HG02840 (cell line): Measurements from ENCODE around the gene CRB1.

Source experiments
- ATAC-seq: cut with Tn5 transposase; IDR thresholded peaks from one replicate; pipeline ENCODE4 v1.9.1; 2021; ENCODE audit warnings: mild to moderate bottlenecking, moderate library complexity, moderate number of reproducible peaks; ENCODE audit not compliant: unreplicated experiment, low FRiP score

The CRB1 gene

GRCh38 chr1:197342044-197342565 lies 74.1 kb downstream of the CRB1 start:
- ATAC-seq = no peak

DNA sequence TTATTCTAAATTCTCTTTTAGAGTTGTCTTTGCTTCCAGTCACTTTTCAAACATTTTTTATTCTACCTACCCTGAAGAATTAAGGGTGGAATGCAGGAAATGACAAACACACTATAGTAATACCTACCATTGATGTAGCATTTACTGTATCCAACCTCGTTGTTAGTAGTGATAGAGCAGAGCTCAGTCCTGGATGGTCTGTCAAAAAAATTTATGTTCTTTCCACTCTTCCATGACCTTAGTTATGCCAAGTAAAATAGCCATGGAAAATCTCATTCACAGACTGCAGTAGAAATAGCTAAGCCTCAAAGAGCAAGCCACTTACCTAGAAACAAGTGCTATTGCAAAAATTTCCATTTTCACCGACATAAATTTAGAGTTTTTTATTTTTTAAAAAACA lies 74.6 kb downstream of the CRB1 start:
- no peak for ATAC-seq

DNA sequence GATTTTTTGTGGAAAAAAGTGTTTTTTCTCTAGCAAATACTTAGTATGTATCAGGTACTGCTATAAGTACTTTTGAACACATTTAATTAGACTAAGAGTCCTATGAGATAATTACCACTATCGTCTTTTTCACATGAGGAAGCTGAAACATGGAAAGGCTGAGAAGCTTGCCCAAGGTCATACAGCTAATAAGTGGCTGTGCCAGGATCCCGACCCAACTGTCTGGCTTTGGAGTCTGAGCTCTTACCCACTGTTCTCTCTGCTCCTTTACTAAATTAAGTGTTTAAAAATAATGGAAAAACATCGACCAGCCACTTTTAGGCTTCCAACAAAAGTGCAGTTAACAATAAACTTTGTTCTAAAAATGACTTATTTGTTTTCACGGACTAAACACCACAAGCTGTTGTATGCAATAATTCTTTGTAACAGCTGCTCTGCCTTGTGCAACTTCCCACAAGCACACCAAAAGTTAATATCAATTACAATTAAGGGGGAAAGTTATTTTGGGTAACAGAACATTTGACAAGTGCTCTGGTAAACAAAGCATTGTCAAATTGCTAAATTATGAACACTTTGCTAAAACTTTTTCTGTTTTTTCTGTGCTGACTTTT lies 75.7 kb downstream of the CRB1 start:
- no peak for ATAC-seq

- ATAC-seq = no peak
Measured at GRCh38 chr1:197351821-197352440, 83.9 kb downstream of the CRB1 start.

- ATAC-seq = no peak
Measured at GRCh38 chr1:197355248-197355995, 87.4 kb downstream of the CRB1 start.

DNA sequence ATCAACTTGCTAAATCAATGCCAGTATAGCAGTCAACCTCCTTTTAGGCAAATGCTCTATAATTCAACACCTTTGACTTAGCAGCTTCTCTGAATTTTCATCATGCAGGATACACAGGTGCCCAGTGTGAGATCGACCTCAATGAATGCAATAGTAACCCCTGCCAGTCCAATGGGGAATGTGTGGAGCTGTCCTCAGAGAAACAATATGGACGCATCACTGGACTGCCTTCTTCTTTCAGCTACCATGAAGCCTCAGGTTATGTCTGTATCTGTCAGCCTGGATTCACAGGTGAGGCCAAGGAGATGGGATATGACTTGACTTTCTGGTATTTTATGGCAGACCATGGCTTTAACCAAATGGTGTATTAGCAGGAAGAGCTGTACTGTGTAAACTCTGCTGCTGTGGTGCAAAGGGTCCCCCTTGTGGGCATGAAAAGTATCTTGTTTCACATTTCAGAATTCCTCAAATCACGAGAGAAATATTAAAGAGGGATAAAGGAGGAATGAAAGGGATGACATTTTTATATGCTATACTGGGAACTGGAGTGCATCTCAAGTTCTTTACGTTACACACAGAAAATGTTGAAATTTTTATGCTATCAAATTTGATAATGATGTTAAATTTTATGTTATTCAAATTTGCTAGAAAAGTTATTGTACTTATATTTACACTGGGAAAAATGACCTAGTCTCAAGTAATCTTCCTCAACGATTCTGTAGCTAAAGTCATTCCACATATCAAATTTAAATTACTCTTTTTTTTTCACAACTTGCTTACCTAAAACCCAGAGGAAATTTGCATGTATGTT lies 88.9 kb downstream of the CRB1 start:
- ATAC-seq = no peak

- ATAC-seq = no peak
Measured at GRCh38 chr1:197358959-197359358, 90.9 kb downstream of the CRB1 start.

- ATAC-seq = no peak
Measured at GRCh38 chr1:197360068-197360467, 92.0 kb downstream of the CRB1 start.

DNA sequence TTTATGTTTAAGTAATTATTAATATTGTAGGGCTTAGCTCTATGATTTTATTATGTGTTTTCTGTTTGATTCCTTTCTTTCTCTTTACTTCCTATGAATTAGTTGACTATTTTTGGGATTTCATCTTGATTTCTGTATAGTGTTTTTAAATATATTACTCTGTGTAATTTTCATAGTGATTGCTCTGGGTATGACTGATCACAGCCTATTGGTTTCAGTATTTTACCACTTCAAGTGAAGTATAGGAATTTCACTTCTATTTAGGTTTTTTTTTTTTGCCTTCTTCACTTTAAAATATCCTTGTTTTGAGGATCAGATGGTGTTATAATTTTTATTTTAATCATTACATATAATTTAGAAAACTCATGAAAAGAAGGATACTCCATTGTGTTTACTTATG lies 94.8 kb downstream of the CRB1 start:
- ATAC-seq = no peak

DNA sequence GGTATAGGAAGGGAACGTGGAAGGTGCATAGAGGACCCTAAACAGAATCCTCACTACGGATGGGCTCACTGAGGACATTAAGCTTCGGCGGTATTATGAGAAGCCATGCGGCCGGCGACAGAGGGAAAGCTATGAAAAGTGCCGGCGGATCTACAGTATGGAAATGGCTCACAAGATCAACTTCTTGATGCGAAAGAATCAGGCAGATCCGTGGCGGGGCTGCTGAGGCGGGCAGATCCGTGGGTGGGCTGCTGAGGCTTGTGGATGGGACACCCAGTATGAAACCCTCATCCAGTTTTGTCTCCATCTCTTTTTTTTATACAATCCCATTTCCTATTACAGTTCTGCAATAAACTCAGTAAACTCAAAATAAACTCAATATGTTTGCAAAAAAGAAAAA lies 95.8 kb downstream of the CRB1 start:
- ATAC-seq = no peak

DNA sequence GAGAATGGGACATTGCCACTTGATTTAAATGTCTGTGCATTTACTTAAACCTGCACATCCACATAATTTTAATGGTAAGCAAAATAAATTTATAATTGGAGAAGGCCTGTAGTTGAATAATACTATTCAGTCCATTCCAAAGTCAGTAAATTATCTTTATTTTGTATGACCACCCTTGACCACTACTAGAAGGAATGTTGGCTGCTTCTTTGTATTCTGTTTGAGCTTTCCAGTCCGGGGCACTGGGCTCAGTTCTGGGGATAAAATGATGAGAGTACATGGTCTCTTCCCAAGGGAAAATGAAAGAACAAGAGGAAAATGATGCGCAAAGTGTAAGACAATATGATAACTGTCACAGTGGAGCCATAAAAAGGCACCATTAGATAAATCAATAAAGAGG lies 98.9 kb downstream of the CRB1 start:
- ATAC-seq = no peak

- no peak for ATAC-seq
Measured at GRCh38 chr1:197367627-197368026, 99.6 kb downstream of the CRB1 start.

GRCh38 chr1:197374428-197374827 lies 106.4 kb downstream of the CRB1 start:
- ATAC-seq = no peak

- ATAC-seq = no peak
Measured at GRCh38 chr1:197384471-197384870, 116.4 kb downstream of the CRB1 start.

DNA sequence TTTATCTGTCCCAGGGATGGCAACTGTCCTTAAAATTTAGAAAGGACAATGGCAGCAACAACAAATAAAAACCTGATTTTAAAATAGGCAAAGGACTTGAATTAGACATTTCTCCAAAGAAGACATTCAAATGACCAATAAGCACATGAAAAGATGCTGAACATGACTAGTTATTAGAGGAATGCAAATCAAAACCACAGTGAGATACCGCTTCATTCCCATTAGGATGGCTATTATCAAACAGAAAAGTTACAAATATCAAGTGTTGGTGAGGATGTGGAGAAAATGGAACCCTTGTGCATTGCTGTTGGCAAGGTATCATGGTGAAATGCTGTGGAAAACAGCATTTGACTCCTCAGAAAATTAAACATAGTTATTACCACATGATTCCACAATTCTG lies 120.7 kb downstream of the CRB1 start:
- ATAC-seq = no peak

- ATAC-seq = no peak
Measured at GRCh38 chr1:197390856-197391255, 122.8 kb downstream of the CRB1 start.

GRCh38 chr1:197391303-197392226 lies 123.5 kb downstream of the CRB1 start:
- no peak for ATAC-seq

DNA sequence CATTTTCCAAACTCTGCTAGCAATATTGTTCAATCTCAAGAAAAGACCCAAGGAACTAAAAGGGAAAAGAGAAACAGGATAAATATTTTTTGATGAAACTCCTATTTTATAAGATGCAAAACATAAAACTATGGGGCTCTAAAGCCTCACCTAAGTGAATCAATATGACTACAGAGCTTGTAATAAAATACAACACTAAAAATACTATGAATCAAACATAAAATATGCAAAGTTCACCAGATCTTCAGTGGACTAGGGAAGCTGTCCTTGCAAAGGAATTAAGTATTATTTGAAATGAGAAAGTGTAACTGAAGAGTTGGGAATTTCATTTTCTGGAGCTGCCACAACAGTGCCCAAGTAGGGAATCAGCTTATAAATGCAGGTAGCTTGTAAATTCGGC lies 124.5 kb downstream of the CRB1 start:
- no peak for ATAC-seq

GRCh38 chr1:197393105-197393504 lies 125.1 kb downstream of the CRB1 start:
- ATAC-seq = no peak

GRCh38 chr1:197393772-197394171 lies 125.7 kb downstream of the CRB1 start:
- no peak for ATAC-seq
